HG03097 (cell line): ENCODE results near the gene STAG3.
"Not testable (repeated sequence)": the region's sequence is repeated elsewhere in the genome, so short reads cannot be mapped to it uniquely, and the experiment has no call there.

Experiments used
- ATAC-seq: cut with Tn5 transposase; IDR thresholded peaks from one replicate; pipeline ENCODE4 v1.9.1; 2021; ENCODE audit not compliant: unreplicated experiment, low FRiP score

Gene STAG3

DNA sequence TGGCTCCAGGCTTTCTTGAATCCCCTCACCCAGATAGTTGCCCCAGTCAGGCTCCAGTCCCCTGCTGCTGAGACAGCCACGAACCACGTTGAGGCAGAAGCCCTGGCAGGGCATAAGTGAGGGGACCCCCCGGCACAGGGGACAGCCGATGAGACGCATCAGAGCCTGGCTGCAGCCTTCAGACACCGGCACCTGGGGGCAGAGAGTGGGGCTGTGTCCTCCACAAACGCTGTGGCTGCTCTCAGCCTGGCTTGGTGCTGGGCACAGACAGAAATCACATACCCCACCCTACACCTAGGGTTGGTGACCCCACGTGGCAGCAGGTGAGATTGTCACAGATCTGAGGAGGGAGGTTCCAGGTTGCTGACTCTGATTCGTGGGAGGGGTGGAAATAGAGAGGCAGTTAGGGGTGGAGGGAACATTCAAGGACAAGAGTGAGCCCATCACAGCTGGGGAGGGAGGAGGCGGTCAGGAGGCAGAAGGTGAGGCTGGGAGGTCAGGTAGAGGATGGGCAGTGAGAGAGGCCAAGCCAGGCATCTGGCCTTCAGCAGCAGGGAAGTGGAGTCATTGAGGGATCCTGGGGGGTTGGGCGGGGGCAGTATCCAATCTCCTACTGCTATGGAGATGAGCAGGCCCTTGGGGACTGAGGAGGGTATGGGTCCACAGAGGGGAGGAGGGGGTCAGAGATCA lies 3.8 kb upstream of the STAG3 start:
- no peak for ATAC-seq

GRCh38 chr7:100174582-100174981 lies 3.1 kb upstream of the STAG3 start:
- ATAC-seq = no peak

DNA sequence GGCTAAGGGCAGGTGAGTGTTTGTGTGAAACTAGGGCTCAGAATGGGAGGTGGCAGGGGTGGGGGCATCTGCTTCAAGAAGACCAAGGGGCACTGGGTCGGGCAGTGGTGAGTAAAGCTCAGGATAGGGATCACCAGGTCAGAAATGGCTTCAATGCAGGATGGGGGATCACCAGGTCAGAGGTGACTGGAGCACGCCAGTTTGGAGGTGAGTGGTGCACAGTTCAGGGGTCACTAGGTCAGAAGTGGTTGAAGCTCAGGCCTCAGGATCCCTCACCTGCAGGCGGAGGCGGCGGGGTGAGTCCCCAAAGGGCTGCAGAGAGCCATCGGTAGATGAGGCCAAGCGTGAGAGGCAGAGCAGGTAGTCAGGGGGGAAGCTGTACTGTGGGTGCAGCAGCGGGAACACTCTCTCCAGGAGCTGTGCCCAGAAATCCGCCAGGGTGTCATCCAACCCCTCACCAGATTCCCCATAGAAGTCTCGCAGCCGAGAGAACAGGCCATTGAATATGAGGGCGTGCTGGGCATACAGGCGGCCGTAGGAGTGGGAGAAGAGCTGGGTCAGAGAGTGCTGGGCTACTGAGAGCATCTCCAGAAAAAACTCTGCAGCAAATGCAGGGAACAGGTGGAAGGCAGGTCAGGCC lies 2.3 kb upstream of the STAG3 start:
- ATAC-seq = no peak

GRCh38 chr7:100176096-100177044 lies 1.3 kb upstream of the STAG3 start:
- ATAC-seq = no peak

DNA sequence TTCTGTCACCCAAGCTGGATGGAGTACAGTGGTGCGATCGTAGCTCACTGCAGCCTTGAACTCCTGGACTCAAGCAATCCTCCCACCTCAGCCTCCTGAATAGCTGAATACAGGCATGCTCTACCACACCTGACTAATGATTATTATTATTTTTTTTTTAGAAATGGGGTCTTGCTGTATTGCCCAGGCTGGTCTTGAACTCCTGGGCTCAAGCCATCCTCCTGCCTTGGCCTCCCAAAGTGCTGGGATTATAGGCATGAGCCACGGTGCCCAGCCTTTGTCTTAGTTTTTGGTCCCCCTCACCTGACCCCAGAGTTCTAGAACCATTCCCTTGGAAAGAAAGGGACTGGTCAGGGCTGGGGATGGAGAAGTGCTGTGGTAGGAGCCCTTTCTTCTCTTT lies 2.4 kb downstream of the STAG3 start:
- ATAC-seq = not testable (repeated sequence)

GRCh38 chr7:100182616-100183015 lies 4.9 kb downstream of the STAG3 start:
- ATAC-seq = not testable (repeated sequence)

DNA sequence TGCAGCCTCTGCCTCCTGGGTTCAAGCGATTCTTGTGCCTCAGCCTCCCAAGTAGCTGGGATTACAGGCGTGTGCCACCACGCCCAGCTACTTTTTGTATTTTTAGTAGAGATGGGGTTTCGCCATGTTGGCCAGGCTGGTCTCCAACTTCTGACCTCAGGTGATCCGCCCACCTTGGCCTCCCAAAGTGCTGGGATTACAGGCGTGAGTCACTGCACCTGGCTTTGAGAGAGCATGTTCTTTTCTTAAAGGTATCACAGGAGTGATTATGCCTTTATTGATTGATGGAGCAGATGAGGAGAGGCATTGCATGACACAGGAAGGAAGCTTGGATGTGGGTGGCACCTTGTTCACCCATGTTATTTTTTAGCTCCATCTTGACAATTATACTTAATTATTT lies 5.4 kb downstream of the STAG3 start:
- not testable (repeated sequence) for ATAC-seq

DNA sequence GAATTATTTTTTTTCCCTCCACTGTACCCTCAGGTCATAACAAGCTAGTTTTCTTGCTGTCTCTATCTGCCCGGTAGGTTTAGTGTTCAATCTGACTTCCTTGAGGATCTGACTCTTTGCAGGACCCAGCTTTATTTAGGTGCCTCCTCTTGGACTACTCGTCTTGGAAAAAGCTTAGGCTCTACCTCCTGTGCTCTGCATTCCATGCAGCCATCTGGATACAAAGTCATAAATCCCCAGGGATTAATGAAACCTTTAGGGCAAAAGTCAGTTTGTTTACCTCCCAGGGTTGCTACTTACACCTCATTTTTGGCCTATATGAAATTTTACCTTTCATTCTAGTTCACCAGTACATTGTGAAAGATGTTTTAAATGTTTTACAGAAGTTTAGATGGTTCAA lies 8.0 kb downstream of the STAG3 start:
- no peak for ATAC-seq

- ATAC-seq = no peak
These were observed 11.3 kb downstream of the STAG3 start for GRCh38 chr7:100189061-100189460.

- ATAC-seq = peak; percentile 59
These were observed 12.5 kb downstream of the STAG3 start for GRCh38 chr7:100190048-100190711.

DNA sequence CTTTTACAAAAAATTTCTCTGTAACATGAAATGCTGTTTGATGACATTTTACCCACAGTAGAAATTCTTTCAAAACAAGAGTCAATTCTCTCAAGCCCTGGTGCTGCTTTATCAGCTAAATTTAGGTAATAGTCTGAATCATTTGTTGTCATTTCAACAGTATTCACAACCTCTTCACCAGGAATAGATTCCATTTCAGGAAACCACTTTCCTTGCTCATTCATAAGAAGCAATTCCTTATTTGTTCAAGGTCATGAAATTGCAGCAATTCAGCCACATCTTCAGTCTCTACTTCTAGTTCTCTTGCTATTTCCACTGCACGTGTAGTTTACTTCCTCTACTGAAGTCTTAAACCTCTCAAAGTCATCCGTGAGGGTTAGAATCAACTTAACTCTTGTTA lies 14.1 kb downstream of the STAG3 start:
- no peak for ATAC-seq

- ATAC-seq = not testable (repeated sequence)
These were observed 14.7 kb downstream of the STAG3 start for GRCh38 chr7:100192281-100192862.

DNA sequence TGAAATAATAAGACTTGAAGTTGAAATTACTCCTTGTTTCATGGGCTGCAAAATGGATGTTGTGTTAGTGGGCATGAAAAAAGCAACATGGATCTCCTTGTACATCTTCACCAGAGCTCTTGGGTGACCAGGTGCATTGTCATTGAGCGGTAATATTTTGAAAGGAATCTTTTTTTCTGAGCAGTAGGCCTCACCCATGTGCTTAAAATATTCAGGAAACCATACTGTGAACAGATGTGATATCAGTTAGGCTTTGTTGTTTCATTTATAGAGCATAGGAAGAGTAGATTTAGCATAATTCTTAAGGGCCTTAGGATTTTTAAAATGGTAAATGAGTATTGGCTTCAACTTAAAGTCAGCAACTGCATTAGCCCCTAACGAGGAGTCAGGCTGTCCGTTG lies 15.3 kb downstream of the STAG3 start:
- no peak for ATAC-seq

DNA sequence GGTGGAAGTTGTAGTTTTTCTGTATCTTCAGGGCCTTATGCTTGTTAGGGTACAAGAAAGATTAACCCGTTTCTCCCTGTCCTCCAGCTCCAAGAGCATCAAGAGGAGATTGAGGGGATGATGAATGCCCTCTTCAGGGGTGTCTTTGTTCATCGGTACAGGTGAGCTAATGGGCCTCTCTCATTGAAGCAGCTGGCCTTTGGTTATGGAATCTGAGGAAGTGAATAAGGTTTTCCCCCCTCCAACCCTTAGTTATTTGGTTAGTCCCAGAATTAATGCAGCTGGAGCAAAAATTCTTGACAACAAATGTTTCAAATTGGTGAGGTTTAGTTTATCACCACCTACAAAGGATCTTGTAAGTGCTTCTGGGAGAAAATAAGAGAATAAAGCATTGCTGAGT lies 17.5 kb downstream of the STAG3 start:
- no peak for ATAC-seq

DNA sequence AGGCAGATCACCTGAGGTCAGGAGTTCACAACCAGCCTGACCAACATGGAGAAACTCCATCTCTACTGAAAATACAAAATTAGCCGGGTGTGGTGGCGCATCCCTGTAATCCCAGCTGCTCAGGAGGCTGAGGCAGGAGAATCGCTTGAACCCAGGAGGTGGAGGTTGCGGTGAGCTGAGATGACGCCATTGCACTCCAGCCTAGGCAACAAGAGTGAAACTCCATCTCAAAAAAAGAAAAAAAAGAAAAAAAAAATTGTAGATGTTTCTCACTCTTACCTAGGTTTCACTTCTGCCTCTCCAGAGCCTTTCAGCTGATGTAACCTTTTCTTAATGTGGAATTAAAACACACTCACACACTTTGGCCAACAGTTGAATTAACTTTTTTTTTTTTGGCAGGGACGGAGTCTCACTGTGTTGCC lies 18.2 kb downstream of the STAG3 start:
- ATAC-seq = not testable (repeated sequence)

DNA sequence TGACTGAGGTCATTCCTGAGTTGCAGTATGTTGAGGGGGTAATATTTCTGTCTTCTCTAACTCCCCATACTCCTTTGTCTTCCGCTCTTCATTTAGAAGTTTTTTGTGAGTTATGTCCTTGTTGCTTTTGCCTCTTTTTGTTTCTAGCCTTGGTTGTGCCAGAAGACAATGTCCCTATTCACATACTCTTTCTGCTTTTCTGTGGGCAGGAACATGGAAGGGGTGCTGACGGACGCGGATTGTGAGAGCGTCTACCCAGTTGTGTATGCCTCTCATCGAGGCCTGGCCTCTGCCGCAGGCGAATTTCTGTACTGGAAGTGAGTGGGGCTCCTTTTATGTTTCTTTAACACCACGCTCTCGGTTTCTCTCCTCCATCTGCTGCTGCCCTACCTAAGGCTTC lies 20.5 kb downstream of the STAG3 start:
- ATAC-seq = no peak

DNA sequence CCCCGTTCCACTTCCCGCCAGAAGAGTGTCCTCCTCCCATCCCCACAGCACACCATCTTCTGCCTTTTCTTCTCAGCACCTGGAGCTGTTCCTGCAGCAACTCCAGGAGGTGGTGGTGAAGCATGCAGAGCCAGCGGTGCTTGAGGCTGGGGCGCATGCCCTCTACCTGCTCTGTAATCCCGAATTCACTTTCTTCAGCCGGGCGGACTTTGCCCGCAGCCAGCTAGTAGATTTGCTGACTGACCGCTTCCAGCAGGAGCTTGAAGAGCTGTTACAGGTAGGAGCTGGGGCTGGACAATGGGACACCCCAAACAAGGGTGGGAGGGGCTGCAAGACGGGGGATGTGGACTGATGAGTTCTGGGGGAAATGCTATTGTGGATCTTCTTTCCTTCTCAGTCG lies 23.0 kb downstream of the STAG3 start:
- ATAC-seq = no peak

GRCh38 chr7:100204454-100204853 lies 26.7 kb downstream of the STAG3 start:
- ATAC-seq = no peak

DNA sequence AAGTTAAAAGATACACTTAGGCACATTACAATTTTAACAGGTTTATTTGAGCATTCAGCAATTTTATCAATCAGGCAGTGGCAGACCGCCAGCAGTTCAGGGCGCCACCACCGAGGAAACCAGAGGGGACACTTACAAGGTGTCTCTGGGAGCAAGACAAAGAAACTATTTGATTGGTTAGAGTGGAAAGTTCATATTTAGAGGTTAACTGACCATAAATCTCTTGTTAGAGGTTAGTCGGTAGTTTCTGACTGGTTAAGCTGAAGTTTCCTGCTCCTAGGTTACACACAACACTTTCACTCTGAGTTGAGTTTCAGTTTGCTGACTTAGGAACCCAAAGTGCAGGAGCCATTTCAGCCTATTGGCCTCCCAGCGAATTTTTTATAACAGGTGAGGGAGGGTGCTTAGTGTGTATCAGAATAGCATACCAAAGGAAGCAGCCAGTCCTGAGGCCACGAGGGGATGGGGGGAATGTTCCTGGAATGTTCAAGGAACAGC lies 31.2 kb downstream of the STAG3 start:
- ATAC-seq = peak; percentile 42

DNA sequence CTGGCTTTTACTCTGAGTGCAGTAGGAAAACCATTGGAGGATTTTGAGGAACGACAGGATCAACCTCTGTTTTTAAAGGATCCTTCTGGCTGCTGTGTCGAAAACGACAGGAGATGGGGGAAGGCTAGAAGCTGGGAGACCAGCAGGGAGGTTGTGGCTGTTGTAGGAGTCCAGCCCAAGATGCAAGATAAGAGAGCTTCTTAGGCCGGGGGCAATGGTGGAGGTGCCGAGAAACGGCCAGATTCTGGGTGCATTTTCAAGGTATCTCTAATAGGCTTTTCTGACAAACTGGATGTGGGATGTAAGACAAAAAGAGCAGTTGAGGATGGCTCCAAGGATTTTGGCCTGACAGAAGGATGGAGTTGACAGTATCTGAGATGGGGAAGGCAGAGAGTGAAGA lies 31.8 kb downstream of the STAG3 start:
- no peak for ATAC-seq
